Activated CD4-positive, alpha-beta T cell treated with anti-CD3 and anti-CD28 coated beads for 24 hours (primary cell): ENCODE measurements around the gene ATP5F1D.

Experiments used
- DNase-seq, 2 donors: peaks; one replicate each; pipeline ENCODE4 v3.0.0-alpha.2; 2020; ENCODE audit warnings: low read depth in 2 of 2

ATP5F1D gene

DNA sequence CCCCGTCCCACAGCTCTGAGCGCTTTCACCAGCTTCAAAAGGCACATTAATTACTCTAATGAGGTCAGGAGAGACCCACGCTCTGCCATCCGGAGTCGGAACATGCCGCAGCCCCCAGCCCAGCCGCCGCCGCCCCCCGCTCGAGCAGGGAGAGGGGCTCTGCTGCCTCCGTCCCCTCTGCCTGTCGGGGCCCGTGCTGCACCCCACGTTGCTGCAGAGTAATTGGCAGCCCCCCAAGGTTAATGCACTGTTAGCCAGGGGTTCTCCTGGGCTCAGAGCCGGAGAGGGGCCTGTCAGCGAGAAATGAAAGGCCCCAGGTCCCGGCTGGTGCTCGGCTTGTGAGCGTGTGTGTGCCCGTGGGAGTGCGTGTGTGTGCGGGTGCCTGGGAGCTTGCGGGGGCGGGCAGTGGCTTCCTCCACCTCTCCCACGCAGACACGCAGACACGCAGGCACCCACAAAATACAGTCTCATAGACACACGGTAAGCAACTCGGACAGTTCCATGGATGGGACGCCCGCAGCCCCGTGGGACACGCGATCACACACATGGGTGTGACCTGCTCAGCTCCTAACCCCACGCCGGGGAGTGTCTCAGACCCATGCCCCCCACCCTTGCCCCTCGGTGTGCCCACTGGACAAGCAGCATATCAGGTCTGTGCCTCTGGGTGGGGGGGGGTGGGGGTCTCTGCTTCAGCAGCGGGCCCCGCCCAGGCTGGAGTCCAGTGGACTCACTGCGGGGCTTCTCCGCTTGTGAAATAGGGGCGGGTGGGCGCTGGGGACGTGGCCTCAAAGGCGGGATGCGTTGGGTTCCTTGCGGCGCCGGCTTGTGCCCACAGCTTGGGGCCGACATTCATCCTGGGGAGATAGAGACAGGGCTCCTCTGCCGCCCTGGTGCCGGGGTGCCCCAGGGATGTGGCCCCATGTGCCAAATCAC, 39.4 kb downstream of the ATP5F1D start:
- no peak for DNase-seq

DNA sequence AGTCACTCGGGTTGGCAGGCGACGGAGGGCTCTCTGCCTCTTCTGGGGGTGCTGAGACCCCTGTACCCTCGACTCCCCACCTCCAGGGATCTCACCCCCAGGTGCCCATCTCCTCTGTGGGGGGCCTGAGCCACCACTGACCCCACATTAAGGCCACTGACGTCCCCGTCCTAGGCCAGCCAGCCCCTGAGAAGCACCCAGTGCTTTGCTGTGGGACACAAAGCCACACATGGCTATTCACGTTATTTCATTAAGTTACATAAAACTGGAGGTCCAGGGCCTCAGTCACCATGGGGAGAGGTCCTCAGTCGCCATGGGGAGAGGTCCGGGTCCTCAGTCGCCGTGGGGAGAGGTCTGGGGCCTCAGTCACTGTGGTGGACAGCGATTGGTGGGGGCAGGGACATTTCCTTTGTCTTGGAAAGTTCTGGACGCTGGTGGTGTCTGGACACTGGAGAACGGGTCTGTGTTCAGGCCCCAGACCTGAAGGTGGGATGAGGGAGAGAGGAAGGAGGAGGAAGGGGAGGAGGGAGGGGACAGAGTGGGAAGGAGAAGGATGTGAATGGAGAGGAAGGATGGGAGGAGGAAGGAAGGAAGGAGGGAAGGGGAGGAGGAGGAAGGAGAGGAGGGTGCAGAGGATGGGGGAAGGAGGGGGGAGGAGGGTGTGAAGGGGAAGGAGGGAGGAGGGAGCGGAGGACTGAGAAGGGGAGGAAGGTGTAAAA, 40.2 kb downstream of the ATP5F1D start:
- DNase-seq = no peak

- DNase-seq = no peak
These were observed 41.1 kb downstream of the ATP5F1D start for GRCh38 chr19:1282588-1283206.

DNA sequence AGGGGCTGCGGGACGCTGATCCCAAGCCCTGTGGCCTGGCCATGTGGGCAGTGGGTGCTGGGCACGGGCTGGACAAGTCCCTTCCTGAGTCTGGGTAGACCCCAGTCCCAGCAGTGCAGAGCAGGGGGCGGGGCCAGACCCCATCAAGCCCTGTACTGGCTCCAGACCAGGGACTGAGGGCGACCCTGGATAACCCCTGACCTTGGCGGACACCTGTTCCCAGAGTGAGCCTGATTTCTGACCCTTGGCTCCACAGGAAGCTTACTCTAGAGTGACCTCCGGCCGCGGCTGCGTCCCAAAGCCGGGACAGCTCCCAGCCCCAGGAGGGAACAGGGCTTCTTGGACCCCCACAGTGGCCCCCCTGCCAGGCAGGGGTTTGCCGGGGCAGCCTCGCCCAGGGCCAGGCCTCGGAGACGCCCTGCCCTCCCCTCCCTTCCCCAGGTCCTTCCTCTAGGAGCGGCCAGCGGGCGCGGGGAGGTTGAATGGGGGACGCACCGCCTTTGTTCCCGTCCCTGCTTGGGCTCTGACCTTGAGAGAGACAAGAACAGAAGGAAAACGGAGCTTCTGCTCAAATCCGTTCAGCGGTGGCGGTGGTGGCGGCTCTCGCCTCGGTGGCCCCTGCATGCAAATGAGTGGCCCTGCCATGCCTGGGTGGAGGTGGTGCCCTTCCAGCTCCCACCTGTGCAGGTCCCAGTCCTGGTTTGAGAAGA, 41.8 kb downstream of the ATP5F1D start:
- no peak for DNase-seq

GRCh38 chr19:1283917-1284292, 42.4 kb downstream of the ATP5F1D start:
- no peak for DNase-seq

DNA sequence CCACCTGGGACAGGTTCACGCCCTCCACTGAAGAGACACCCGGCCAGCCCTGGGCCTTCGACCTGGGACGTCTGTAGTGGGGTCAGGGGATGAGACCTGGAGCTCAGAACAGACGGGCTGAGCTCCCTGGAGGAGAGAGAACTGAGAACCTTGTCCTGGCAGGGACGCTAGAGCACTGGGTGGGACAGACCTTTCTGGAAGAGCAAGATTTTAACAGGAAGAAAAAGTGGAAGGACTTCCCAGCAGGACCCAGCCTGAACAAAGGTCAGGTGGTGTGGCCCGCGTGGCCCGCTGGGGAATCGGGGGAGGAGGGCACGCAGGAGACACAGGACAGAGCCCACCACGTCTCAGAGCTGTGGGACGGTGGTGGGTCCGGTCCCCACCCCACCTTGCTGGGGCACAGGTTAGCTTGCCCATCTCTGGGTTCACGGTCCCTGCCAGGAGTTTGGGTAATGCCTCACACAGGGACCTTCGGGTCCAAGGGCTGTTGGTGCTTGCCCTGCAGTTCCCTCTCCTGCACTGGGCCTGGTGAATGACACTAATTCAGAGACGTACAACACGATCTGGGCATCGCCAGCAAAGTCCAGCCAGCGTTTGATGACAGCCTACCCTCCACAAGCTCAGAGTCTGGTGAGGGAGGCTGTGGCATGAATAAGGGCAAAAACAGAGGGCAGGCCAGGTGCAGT, 42.9 kb downstream of the ATP5F1D start:
- DNase-seq = no peak

GRCh38 chr19:1284979-1285736, 43.6 kb downstream of the ATP5F1D start:
- no peak for DNase-seq

DNA sequence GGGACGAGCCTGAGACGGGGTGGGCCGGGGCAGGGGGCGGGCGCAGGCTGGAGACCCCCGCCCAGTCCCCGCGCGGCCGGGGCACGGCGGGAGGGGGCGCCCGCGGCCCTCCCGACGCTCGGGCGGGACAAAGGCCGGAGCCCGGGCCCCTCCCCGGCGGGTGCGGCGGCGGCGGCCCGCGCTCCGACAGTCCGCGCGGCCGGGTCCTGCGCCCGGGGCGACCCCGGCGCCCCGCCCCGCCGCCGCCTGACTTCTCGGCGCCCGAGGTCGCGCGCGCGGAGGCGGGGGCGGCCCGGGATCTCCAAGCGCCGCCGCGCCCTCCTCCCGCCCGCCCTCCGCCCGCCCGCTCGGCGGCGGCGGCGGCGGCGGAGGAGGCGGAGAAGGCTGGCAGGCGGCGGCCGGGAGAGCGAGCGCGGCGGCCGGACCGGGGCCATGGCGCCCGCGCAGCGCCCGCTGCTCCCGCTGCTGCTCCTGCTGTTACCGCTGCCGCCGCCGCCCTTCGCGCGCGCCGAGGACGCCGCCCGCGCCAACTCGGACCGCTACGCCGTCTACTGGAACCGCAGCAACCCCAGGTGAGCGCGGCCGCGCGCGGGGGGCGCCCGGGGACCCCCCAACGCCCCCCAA, 44.3 kb downstream of the ATP5F1D start, which contains the start of gene EFNA2:
EFNA2 (plus strand) TSS at position 137 of the 624 bp plus-strand sequence; CDS start at position 433, 296 bp downstream.
- no peak for DNase-seq

GRCh38 chr19:1286487-1287353, 45.2 kb downstream of the ATP5F1D start:
- DNase-seq = no peak

DNA sequence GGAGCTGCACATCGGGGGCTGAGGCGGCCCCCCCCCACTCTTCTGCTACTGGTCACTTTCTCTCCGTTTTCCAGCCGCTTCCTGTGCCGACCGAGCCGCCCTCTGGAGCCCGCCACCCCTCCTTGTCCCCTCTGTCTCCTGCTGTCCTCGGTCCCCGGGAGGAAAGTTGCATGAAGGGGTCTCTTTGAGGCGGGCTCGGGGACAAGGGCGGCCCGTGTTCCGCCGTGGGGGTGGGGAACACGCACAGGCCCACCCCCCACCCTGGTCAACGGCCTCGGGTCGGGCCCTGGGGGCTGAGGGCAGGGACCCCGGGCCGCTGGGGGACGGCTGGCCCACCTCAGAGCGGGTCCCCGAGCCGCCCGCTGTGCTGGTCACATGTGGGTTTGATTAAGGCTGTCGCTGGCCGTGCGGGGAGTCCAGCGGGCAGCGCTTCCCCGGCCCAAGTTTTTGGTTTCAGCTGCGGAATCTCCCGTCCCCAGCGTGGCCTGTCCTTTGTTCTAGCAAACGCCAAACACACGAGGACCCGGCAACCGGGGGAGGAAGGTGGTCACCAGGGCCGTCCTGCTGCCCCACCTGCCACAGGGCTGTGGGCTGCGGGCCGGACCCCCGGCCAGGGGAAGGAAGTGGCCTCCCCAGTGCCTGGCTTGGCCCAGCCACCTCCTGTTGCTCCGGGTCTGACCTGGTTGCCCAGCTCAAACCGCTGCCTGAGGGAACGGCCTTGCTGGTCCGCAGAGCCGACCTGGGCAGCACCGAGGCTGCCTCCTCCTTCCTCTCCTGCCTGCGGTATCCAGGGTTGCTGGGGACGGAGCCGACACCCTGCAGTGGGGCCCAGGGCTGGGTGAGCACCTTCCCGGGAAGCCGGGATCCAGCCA, 46.0 kb downstream of the ATP5F1D start:
- DNase-seq = no peak

DNA sequence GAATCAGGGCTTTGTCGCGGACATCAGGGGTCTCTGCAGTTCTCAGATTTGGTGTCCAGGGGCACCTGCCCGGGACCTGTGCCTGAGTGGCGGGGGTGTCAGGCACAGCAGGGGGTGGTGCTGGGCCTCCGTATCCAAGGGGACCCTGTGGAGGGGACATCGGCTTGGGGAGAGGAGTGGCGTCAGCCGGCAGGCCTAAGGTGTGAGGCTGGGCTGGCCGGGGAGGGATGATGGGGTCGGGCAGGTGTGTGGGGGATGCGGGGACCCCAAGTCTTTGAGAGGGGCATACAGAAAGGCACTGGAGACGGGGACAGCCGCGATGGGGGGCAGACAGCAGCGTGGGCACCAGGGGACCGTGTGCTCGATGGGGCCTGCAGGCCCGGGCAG, 46.7 kb downstream of the ATP5F1D start:
- DNase-seq = no peak

GRCh38 chr19:1288833-1289685, 47.5 kb downstream of the ATP5F1D start:
- no peak for DNase-seq

- DNase-seq = no peak
These were observed 48.1 kb downstream of the ATP5F1D start for GRCh38 chr19:1289686-1290025.

DNA sequence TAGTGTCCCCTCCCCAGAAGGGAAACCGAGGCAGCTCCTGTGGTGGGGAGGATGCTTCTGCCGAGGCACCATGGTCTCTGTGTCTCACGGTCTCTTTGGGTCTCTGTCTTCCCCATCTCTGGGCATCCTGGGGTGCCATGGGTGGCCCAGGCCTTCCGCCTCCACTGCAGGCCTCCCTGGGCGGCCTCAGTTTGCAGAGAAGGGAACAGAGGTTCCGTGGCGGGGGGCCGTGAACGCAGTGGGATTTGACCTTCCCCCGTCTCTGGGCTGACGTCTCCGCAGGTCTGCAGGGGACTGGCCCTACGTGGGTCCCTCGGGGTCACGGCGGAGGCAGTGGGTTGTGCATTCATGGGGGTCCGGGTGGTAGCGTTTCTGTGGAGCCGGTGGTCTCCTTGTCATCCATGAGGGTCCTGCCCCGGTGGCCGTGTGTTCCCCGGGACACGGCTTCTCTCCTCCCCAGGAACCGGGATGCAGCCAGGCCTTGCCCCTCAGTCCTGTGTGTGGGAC, 48.7 kb downstream of the ATP5F1D start:
- no peak for DNase-seq

DNA sequence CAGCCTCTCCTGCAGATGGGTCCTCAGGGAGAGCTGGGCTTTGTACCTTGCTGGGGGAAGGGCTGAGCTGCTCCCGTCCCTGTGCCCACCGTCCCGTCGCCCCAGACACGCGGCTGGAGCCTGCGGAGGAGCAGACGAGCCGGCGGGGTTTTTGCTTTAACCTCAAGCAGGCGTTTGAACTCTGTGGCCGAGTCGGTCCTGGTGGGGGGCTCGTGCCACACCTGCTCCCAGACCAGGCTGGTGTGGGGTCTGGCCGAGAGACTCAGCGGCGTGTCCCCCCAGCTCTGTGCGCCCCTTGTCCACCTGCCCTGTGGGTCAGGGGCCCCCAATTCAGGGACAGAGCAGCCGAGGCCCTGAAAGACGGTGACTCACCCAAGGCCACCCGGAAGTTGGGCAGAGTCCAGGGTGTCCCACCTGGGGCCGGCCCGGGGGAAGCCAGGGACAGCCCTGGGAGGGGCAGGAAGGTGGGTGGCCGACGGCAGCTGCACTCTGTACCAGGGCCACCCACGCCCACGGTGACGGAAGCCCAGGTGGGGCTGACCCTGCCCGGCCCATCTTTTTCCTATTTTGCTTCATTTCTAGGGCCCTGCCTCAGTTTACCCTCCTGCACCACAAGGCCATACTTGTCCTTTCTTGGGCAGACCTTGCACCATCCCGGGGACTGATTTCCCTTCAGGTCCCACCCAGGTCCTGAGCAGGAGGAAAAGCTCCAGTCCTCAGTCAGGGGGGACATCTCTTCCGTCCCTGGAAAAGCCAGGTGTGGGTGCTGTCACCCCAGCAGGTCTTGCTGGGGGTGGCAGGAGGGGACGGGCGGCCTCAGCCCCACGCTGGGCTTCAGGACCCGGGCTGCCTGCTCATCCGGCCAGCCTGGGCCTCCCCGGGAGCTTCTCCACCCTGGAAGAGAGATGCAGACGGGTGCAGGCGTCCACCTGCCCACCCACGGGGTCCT, 49.4 kb downstream of the ATP5F1D start:
- no peak for DNase-seq
